Uterus (tissue), 2 donors: Measurements from ENCODE around the gene MAGI3.

ENCODE experiments used
- CTCF ChIP-seq, 4 experiments: fragments of 200-600 bp in 2 of 4; fragments of 450-650 bp in 2 of 4; sonication (generic) in 2 of 4; IDR thresholded peaks; one replicate each; pipeline ENCODE4 v1.5.1; 2016 to 2019; ENCODE audit warnings: antibody characterized with exemption in 4 of 4, mild to moderate bottlenecking in 2 of 4, moderate library complexity in 1 of 4
- POLR2A ChIP-seq, 2 donors: fragments of 450-650 bp; IDR thresholded peaks; one replicate each; pipeline ENCODE4 v1.6.1; 2016; ENCODE audit warnings: antibody characterized with exemption in 2 of 2, mild to moderate bottlenecking in 1 of 2, moderate library complexity in 1 of 2

- no peak for TF ChIP-seq CTCF (IDR thresholded peaks at IDR 0.05)
- no peak for TF ChIP-seq POLR2A (IDR thresholded peaks at IDR 0.05)
Observed at GRCh38 chr1:113714606-113715269, 324.4 kb downstream of the MAGI3 start.
